Breast epithelium (tissue), 3 donors: Measurements from ENCODE around the gene IGFLR1.

Experiments
- POLR2A ChIP-seq: fragments of 450-650 bp; IDR thresholded peaks from one replicate; pipeline ENCODE4 v1.6.1; 2016; ENCODE audit warnings: antibody characterized with exemption, mild to moderate bottlenecking, moderate library complexity
- POLR2AphosphoS5 ChIP-seq, 3 donors: sonication (generic); formaldehyde crosslinking; IDR thresholded peaks; one replicate each; pipeline ENCODE4 v1.6.1; 2017; ENCODE audit warnings: antibody characterized with exemption in 3 of 3
- TF ChIP-seq, protein P1 (sequence below), 3 donors: fragments of 450-650 bp; IDR thresholded peaks; one replicate each; pipeline ENCODE4 v1.5.1; 2016 to 2017; ENCODE audit warnings: antibody characterized with exemption in 3 of 3, mild to moderate bottlenecking in 3 of 3, moderate library complexity in 3 of 3

DNA sequence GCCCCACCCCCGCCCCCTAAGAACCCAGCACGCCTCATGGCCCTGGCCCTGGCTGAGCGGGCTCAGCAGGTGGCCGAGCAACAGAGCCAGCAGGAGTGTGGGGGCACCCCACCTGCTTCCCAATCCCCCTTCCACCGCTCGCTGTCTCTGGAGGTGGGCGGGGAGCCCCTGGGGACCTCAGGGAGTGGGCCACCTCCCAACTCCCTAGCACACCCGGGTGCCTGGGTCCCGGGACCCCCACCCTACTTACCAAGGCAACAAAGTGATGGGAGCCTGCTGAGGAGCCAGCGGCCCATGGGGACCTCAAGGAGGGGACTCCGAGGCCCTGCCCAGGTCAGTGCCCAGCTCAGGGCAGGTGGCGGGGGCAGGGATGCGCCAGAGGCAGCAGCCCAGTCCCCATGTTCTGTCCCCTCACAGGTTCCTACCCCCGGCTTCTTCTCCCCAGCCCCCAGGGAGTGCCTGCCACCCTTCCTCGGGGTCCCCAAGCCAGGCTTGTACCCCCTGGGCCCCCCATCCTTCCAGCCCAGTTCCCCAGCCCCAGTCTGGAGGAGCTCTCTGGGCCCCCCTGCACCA is 45.1 kb upstream of the IGFLR1 start:
- TF ChIP-seq, protein P1, sequence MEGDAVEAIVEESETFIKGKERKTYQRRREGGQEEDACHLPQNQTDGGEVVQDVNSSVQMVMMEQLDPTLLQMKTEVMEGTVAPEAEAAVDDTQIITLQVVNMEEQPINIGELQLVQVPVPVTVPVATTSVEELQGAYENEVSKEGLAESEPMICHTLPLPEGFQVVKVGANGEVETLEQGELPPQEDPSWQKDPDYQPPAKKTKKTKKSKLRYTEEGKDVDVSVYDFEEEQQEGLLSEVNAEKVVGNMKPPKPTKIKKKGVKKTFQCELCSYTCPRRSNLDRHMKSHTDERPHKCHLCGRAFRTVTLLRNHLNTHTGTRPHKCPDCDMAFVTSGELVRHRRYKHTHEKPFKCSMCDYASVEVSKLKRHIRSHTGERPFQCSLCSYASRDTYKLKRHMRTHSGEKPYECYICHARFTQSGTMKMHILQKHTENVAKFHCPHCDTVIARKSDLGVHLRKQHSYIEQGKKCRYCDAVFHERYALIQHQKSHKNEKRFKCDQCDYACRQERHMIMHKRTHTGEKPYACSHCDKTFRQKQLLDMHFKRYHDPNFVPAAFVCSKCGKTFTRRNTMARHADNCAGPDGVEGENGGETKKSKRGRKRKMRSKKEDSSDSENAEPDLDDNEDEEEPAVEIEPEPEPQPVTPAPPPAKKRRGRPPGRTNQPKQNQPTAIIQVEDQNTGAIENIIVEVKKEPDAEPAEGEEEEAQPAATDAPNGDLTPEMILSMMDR (IDR thresholded peaks at IDR 0.05), result no peak
- TF ChIP-seq POLR2A (no peak), POLR2AphosphoS5 (IDR thresholded peaks at IDR 0.05) (no peak)
